ENCODE data around the gene KNL1. TPM values are rescaled to one million over a fixed set of nuclear protein-coding genes. Genes with fewer than 3 reads are reported as not detected.

Gene KNL1
- polyA plus RNA-seq, 2 of the 4 experiments (the other 2 are of a cell fraction), result 7.6 to 13.2 TPM

DNA sequence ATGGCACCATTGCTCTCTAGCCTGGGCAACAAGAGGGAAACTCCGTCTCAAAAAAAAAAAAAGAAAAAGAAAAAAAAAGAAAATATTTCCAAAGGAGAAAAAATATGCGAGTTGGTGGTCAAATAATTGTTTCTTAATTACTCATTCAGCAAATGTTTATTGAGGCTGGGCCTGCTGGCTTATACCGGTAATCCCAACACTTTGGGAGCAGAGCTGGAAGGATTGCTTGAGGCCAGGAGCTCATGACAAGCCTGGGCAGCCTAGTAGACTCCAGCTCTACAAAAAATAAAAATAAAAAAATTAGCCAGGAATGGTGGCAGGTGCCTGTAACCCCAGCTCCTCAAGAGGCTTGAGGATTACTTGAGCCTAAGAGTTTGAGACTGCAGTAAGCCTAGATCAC, 4.1 kb downstream of the KNL1 start:
- ChIA-PET POLR2A (no interaction called here), CTCF (interaction anchor here (0.7 to 1.8 kb wide), 4 partner anchors 8 to 294 kb away, joined by 3 to 7 read pairs (median 4); no protein-coding TSS in a partner anchor)
- Histone ChIP-seq H3K4me1 (peaks cover 18% of the 10 kb centered on the region; the same call in 2 of the 3 replicates), H3K27ac (no peak overlapping the region), H3K4me3 (no peak overlapping the region), H3K4me2 (no peak overlapping the region), H3K9me3 (no peaks in the 10 kb centered on the region)
- ATAC-seq (no peak), DNase-seq (ENCODE audit: low read depth in 1 of 2, low spot score in 1 of 2) (no peak), FAIRE-seq (no peak)
- WGBS (ENCODE audit: missing lambda C conversion rate), result 34% methylated on average over 3 of the region's 3 CpGs
- TF ChIP-seq NPAS2 (CRISPR knock-in tag; IDR thresholded peaks at IDR 0.05; ENCODE audit: borderline replicate concordance) (no peak), FOXS1 (CRISPR knock-in tag; IDR thresholded peaks at IDR 0.05) (no peak), TFCP2L1 (CRISPR knock-in tag; IDR thresholded peaks at IDR 0.05) (no peak)

DNA sequence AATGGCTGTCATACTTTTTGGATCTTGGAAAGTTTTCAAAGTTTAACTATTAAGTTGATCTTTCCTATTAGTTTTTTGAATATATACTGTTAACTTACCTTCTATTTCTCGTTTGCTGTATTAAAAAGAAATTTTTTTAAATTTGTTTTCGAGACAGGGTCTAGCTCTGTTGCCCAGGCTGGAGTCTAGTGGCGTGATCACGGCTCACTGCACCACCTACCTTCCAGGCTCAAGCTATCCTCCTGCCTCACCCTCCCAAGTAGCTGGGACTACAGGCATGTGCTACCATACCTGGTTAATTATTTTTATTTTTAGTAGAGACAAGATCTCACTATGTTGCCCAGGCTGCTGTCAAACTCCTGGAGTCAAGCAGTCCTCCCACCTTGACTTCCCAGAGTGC, 4.6 kb downstream of the KNL1 start:
- WGBS (ENCODE audit: missing lambda C conversion rate), result 77% methylated on average over 4 of the region's 4 CpGs
- Histone ChIP-seq H3K9me3 (no peaks in the 10 kb centered on the region), H3K4me2 (no peak overlapping the region), H3K4me3 (no peak overlapping the region), H3K27ac (no peak overlapping the region), H3K4me1 (peaks cover 14% of the 10 kb centered on the region; the same call in 2 of the 3 replicates)
- no peak for ATAC-seq
- FAIRE-seq, result no peak
- no peak for DNase-seq (ENCODE audit: low read depth in 1 of 2, low spot score in 1 of 2)
- CTCF ChIA-PET, result interaction anchor here (0.7 to 1.8 kb wide), 4 partner anchors 9 to 293 kb away, joined by 3 to 7 read pairs (median 4); no protein-coding TSS in a partner anchor
- TF ChIP-seq NR3C1 (IDR thresholded peaks at IDR 0.05) (no peak), ZC3H11A (IDR thresholded peaks at IDR 0.05) (no peak), JUNB (IDR thresholded peaks at IDR 0.05) (no peak), PHF8 (IDR thresholded peaks at IDR 0.05; ENCODE audit: borderline replicate concordance, low read depth) (no peak), EP300 (IDR thresholded peaks at IDR 0.05) (no peak), NFE2L2 (conservative IDR thresholded peaks at IDR 0.05; ENCODE audit: low read length) (no peak), CEBPB (IDR thresholded peaks at IDR 0.05) (no peak), KDM1A (IDR thresholded peaks at IDR 0.05; ENCODE audit: low read depth) (no peak), GATA3 (IDR thresholded peaks at IDR 0.05; ENCODE audit: borderline replicate concordance) (no peak), ZFP36 (IDR thresholded peaks at IDR 0.05; ENCODE audit: borderline replicate concordance, partially characterized antibody) (no peak)
- TF ChIP-seq, protein P1, sequence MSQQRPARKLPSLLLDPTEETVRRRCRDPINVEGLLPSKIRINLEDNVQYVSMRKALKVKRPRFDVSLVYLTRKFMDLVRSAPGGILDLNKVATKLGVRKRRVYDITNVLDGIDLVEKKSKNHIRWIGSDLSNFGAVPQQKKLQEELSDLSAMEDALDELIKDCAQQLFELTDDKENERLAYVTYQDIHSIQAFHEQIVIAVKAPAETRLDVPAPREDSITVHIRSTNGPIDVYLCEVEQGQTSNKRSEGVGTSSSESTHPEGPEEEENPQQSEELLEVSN (IDR thresholded peaks at IDR 0.05; ENCODE audit: borderline replicate concordance, low read depth), result no peak
- POLR2A ChIA-PET, result interaction anchor here (0.6 kb wide), 1 partner anchor 9 kb away, joined by 3 read pairs; no protein-coding TSS in a partner anchor

- no peak overlapping the region for H3K27ac ChIP-seq
- POLR2A ChIA-PET, result no interaction called here
These were observed 6.9 kb downstream of the KNL1 start for GRCh38 chr15:40600956-40601355.

DNA sequence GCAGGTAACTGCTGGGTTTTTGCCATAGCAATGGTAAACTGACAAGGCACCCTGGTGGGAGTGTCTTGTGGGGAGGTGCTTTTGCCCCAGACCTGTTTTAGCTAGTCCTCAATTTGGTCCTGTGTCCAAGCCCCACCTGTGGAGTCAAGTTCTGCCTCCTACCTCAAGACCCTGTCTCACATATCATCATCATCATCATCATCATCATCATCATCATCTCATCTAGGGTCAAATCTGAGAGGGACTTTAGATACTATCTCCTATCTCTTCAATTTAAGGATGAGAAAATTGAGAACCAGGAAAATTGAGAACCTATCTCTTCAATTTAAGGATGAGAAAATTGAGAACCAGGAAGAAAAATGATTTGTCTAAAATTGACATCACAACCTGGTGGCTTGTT, 9.9 kb downstream of the KNL1 start:
- H3K27ac ChIP-seq, result no peak overlapping the region
- ChIA-PET CTCF (interaction anchor here (0.7 to 1.1 kb wide), 3 partner anchors 19 to 277 kb away, joined by 3 read pairs; no protein-coding TSS in a partner anchor), POLR2A (no interaction called here)
- no peaks in the 10 kb centered on the region for H3K4me1 ChIP-seq
- H3K9me3 ChIP-seq, result no peaks in the 10 kb centered on the region
- ATAC-seq, result no peak
- H3K4me3 ChIP-seq, result no peak overlapping the region
- no peak overlapping the region for H3K4me2 ChIP-seq
- FAIRE-seq, result no peak
- no peak for DNase-seq (ENCODE audit: low read depth in 1 of 2, low spot score in 1 of 2)
- no peak for TF ChIP-seq REST (IDR thresholded peaks at IDR 0.05)
- TF ChIP-seq ESRRA (IDR thresholded peaks at IDR 0.05; ENCODE audit: borderline replicate concordance, low read length), result no peak
- TF ChIP-seq KDM5A (IDR thresholded peaks at IDR 0.05), result no peak
- TF ChIP-seq RAD21 (conservative IDR thresholded peaks at IDR 0.05 in 1 of 2, IDR thresholded peaks at IDR 0.05 in 1 of 2), result no peak
- TF ChIP-seq HOXB5 (CRISPR knock-in tag; IDR thresholded peaks at IDR 0.05), result no peak
- TF ChIP-seq EHMT2 (IDR thresholded peaks at IDR 0.05; ENCODE audit: low read depth), result no peak
- TF ChIP-seq EP300 (IDR thresholded peaks at IDR 0.05), result no peak
- no peak for TF ChIP-seq NPAS2 (CRISPR knock-in tag; IDR thresholded peaks at IDR 0.05; ENCODE audit: borderline replicate concordance)
- no peak for TF ChIP-seq CTCF (IDR thresholded peaks at IDR 0.05)
- TF ChIP-seq CHD4 (IDR thresholded peaks at IDR 0.05; ENCODE audit: borderline replicate concordance), result no peak
- no peak for TF ChIP-seq FOXS1 (CRISPR knock-in tag; IDR thresholded peaks at IDR 0.05)
- no peak for TF ChIP-seq ZFP36 (IDR thresholded peaks at IDR 0.05; ENCODE audit: borderline replicate concordance, partially characterized antibody)
- no peak for TF ChIP-seq NR3C1 (IDR thresholded peaks at IDR 0.05)
- TF ChIP-seq SMC3 (IDR thresholded peaks at IDR 0.05), result no peak
- TF ChIP-seq SREBF2 (IDR thresholded peaks at IDR 0.05), result no peak
- TF ChIP-seq HEYL (CRISPR knock-in tag; IDR thresholded peaks at IDR 0.05), result no peak

More at GRCh38 chr15:40600956-40601355, 6.9 kb downstream of the KNL1 start:
- no peak for TF ChIP-seq MAFK (IDR thresholded peaks at IDR 0.05; ENCODE audit: partially characterized antibody)
- H3K4me3 ChIP-seq, result no peak overlapping the region
- no peaks in the 10 kb centered on the region for H3K9me3 ChIP-seq
- no peak overlapping the region for H3K4me2 ChIP-seq
- 94% methylated on average over 12 of the region's 12 CpGs for WGBS (ENCODE audit: missing lambda C conversion rate)
- CTCF ChIA-PET, result interaction anchor here (1.2 to 2.2 kb wide), 3 partner anchors 9 to 14 kb away, joined by 3 to 8 read pairs (median 3); no protein-coding TSS in a partner anchor
- H3K4me1 ChIP-seq, result peaks cover 10% of the 10 kb centered on the region; the same call in 2 of the 3 replicates
- DNase-seq (ENCODE audit: low read depth in 1 of 2, low spot score in 1 of 2), result no peak
- no peak for FAIRE-seq
- ATAC-seq, result no peak

All from A549 (cell line).